ENCODE data around the gene TANGO6. TPM values are rescaled to one million over a fixed set of nuclear protein-coding genes. Genes with fewer than 3 reads are reported as not detected.

TANGO6 gene
- total RNA-seq, 1 experiment from 2014 or later = 18.2 TPM

GRCh38 chr16:68844211-68844564, 857 bp downstream of the TANGO6 start:
- Histone ChIP-seq H3K4me1 (peaks cover 4% of the 10 kb centered on the region; the same call in 1 of the 2 replicates), H3K36me3 (ENCODE audit: control insufficient read depth, insufficient read depth, low read length) (no peaks in the 10 kb centered on the region), H3K4me3 (ENCODE audit: low read depth, low read length) (peak overlapping the region; percentile 91), H3K27me3 (replicated peaks; ENCODE audit: control insufficient read depth, insufficient read depth, low read length) (no peaks in the 10 kb centered on the region), H3K9me3 (no peaks in the 10 kb centered on the region)
- TF ChIP-seq, protein P1, sequence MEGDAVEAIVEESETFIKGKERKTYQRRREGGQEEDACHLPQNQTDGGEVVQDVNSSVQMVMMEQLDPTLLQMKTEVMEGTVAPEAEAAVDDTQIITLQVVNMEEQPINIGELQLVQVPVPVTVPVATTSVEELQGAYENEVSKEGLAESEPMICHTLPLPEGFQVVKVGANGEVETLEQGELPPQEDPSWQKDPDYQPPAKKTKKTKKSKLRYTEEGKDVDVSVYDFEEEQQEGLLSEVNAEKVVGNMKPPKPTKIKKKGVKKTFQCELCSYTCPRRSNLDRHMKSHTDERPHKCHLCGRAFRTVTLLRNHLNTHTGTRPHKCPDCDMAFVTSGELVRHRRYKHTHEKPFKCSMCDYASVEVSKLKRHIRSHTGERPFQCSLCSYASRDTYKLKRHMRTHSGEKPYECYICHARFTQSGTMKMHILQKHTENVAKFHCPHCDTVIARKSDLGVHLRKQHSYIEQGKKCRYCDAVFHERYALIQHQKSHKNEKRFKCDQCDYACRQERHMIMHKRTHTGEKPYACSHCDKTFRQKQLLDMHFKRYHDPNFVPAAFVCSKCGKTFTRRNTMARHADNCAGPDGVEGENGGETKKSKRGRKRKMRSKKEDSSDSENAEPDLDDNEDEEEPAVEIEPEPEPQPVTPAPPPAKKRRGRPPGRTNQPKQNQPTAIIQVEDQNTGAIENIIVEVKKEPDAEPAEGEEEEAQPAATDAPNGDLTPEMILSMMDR (IDR thresholded peaks at IDR 0.05; ENCODE audit: insufficient read depth in 1 of 2, low read depth in 1 of 2, low read length in 1 of 2, severe bottlenecking in 1 of 2, unreplicated experiment in 1 of 2) = no peak
- H3K9me3 Mint-ChIP-seq (ENCODE audit: unreplicated experiment) = no peaks in the 10 kb centered on the region
- BruUV-seq (replicated peaks) = no TSS peak
- peaks cover 26% of the 10 kb centered on the region for H3K36me3 Mint-ChIP-seq (ENCODE audit: insufficient read depth, unreplicated experiment)
- ChIA-PET CTCF (interaction anchor here (0.6 to 1.6 kb wide), 10 partner anchors 10 to 335 kb away, joined by 3 to 14 read pairs (median 4); no protein-coding TSS in a partner anchor), POLR2A (interaction anchor here (0.6 to 1.0 kb wide), 3 partner anchors 174 to 463 kb away, joined by 3 read pairs; no protein-coding TSS in a partner anchor)
- peaks cover 6% of the 10 kb centered on the region for H3K4me1 Mint-ChIP-seq (ENCODE audit: low read depth, unreplicated experiment)
- H3K27ac Mint-ChIP-seq (ENCODE audit: unreplicated experiment) = peak overlapping the region; percentile 74
- no peaks in the 10 kb centered on the region for H3K27me3 Mint-ChIP-seq (ENCODE audit: insufficient read depth, unreplicated experiment)
- DNase-seq = no peak
- H3K4me3 Mint-ChIP-seq (ENCODE audit: unreplicated experiment) = peak overlapping the region; percentile 70
- intact Hi-C loops (cut with micrococcal nuclease; ENCODE audit: unreplicated experiment) = loop anchor here (1.0 kb wide), 1 partner anchor 280 kb away; no protein-coding TSS in a partner anchor

GRCh38 chr16:68848786-68849185, 5.5 kb downstream of the TANGO6 start:
- Mint-ChIP-seq H3K4me1 (ENCODE audit: low read depth, unreplicated experiment) (peaks cover 6% of the 10 kb centered on the region), H3K36me3 (ENCODE audit: insufficient read depth, unreplicated experiment) (no peaks in the 10 kb centered on the region), H3K27me3 (ENCODE audit: insufficient read depth, unreplicated experiment) (no peaks in the 10 kb centered on the region), H3K27ac (ENCODE audit: unreplicated experiment) (no peak overlapping the region), H3K9me3 (ENCODE audit: unreplicated experiment) (no peaks in the 10 kb centered on the region), H3K4me3 (ENCODE audit: unreplicated experiment) (no peak overlapping the region)
- no peak for DNase-seq
- TF ChIP-seq, protein P1 (IDR thresholded peaks at IDR 0.05; ENCODE audit: insufficient read depth in 1 of 2, low read depth in 1 of 2, low read length in 1 of 2, severe bottlenecking in 1 of 2, unreplicated experiment in 1 of 2) = no peak
- H3K27me3 ChIP-seq (replicated peaks; ENCODE audit: control insufficient read depth, insufficient read depth, low read length) = no peaks in the 10 kb centered on the region
- POLR2A ChIA-PET = no interaction called here
- no peaks in the 10 kb centered on the region for H3K36me3 ChIP-seq (ENCODE audit: control insufficient read depth, insufficient read depth, low read length)
- H3K4me3 ChIP-seq (ENCODE audit: low read depth, low read length) = no peak overlapping the region
- intact Hi-C loops (cut with micrococcal nuclease; ENCODE audit: unreplicated experiment) = no loop called here
- no peaks in the 10 kb centered on the region for H3K9me3 ChIP-seq
- no TSS peak for BruUV-seq (replicated peaks)
- CTCF ChIA-PET = no interaction called here
- H3K4me1 ChIP-seq = peaks cover 4% of the 10 kb centered on the region; the same call in 1 of the 2 replicates

GRCh38 chr16:68850481-68850880, 7.2 kb downstream of the TANGO6 start:
- Histone ChIP-seq H3K27me3 (replicated peaks; ENCODE audit: control insufficient read depth, insufficient read depth, low read length) (no peaks in the 10 kb centered on the region), H3K4me3 (ENCODE audit: low read depth, low read length) (no peak overlapping the region), H3K36me3 (ENCODE audit: control insufficient read depth, insufficient read depth, low read length) (no peaks in the 10 kb centered on the region), H3K9me3 (no peaks in the 10 kb centered on the region), H3K4me1 (no peaks in the 10 kb centered on the region)
- no peaks in the 10 kb centered on the region for H3K9me3 Mint-ChIP-seq (ENCODE audit: unreplicated experiment)
- no peak overlapping the region for H3K4me3 Mint-ChIP-seq (ENCODE audit: unreplicated experiment)
- no TSS peak for BruUV-seq (replicated peaks)
- POLR2A ChIA-PET = no interaction called here
- no peak for DNase-seq
- no peaks in the 10 kb centered on the region for H3K27me3 Mint-ChIP-seq (ENCODE audit: insufficient read depth, unreplicated experiment)
- CTCF ChIA-PET = no interaction called here
- TF ChIP-seq, protein P1 (IDR thresholded peaks at IDR 0.05; ENCODE audit: insufficient read depth in 1 of 2, low read depth in 1 of 2, low read length in 1 of 2, severe bottlenecking in 1 of 2, unreplicated experiment in 1 of 2) = no peak
- no peak overlapping the region for H3K27ac Mint-ChIP-seq (ENCODE audit: unreplicated experiment)
- H3K4me1 Mint-ChIP-seq (ENCODE audit: low read depth, unreplicated experiment) = no peaks in the 10 kb centered on the region
- no peaks in the 10 kb centered on the region for H3K36me3 Mint-ChIP-seq (ENCODE audit: insufficient read depth, unreplicated experiment)
- intact Hi-C loops (cut with micrococcal nuclease; ENCODE audit: unreplicated experiment) = no loop called here
